MM.1S (cell line): ENCODE results near the gene CD82.

Experiments used
- DNase-seq: peaks from one replicate; pipeline ENCODE4 v3.0.0-alpha.2; 2015
- H2AFZ ChIP-seq: fragments of 300-600 bp; sonication (generic); 2 replicates; pipeline ENCODE4 v1.6.0; 2016; ENCODE audit warnings: antibody characterized with exemption, low read length
- H3F3A ChIP-seq: fragments of 300-600 bp; sonication (generic); 2 replicates; pipeline ENCODE4 v1.6.1; 2016; ENCODE audit warnings: mild to moderate bottlenecking, antibody characterized with exemption, low read length, moderate library complexity, mixed read lengths; ENCODE audit not compliant: insufficient read depth
- H3K27ac ChIP-seq: fragments of 300-600 bp; sonication (generic); 2 replicates; pipeline ENCODE4 v1.5.1; 2016; ENCODE audit warnings: mild to moderate bottlenecking, low read length
- H3K27me3 ChIP-seq: fragments of 300-600 bp; sonication (generic); replicated peaks from 2 replicates; pipeline ENCODE4 v1.6.0; 2016; ENCODE audit warnings: low read length; ENCODE audit not compliant: insufficient read depth
- H3K36me3 ChIP-seq: fragments of 300-600 bp; sonication (generic); replicated peaks from 2 replicates; pipeline ENCODE4 v1.6.1; 2016; ENCODE audit warnings: mild to moderate bottlenecking, low read length, mixed read lengths; ENCODE audit not compliant: insufficient read depth
- H3K4me1 ChIP-seq: fragments of 300-600 bp; sonication (generic); 2 replicates; pipeline ENCODE4 v1.6.1; 2016; ENCODE audit warnings: low read length, mixed read lengths
- H3K4me2 ChIP-seq: fragments of 300-600 bp; sonication (generic); 2 replicates; pipeline ENCODE4 v1.6.0; 2016; ENCODE audit warnings: low read depth, low read length
- H3K4me3 ChIP-seq: fragments of 300-600 bp; sonication (generic); 2 replicates; pipeline ENCODE4 v1.5.1; 2016; ENCODE audit warnings: low read length, mixed read lengths
- H3K79me2 ChIP-seq: fragments of 300-600 bp; sonication (generic); 2 replicates; pipeline ENCODE4 v1.6.1; 2016; ENCODE audit warnings: mixed run types, low read length, mixed read lengths
- H3K9ac ChIP-seq: fragments of 300-600 bp; sonication (generic); 2 replicates; pipeline ENCODE4 v1.6.1; 2016; ENCODE audit warnings: low read length, mixed read lengths
- H3K9me2 ChIP-seq: fragments of 300-600 bp; sonication (generic); replicated peaks from 2 replicates; pipeline ENCODE4 v1.6.1; 2016; ENCODE audit warnings: mild to moderate bottlenecking, low read length, mixed read lengths; ENCODE audit not compliant: insufficient read depth
- H3K9me3 ChIP-seq: fragments of 300-600 bp; sonication (generic); replicated peaks from 2 replicates; pipeline ENCODE4 v1.6.1; 2016; ENCODE audit warnings: mild to moderate bottlenecking, low read length, mixed read lengths; ENCODE audit not compliant: insufficient read depth
- H4K20me1 ChIP-seq: fragments of 300-600 bp; sonication (generic); 2 replicates; pipeline ENCODE4 v1.6.1; 2016; ENCODE audit warnings: mild to moderate bottlenecking, low read length, moderate library complexity, mixed read lengths; ENCODE audit not compliant: insufficient read depth
- EZH2 ChIP-seq: fragments of 300-600 bp; sonication (generic); optimal IDR thresholded peaks from 2 replicates; pipeline ENCODE3; 2017; ENCODE audit warnings: low read depth, mild to moderate bottlenecking, antibody characterized with exemption, low read length, mixed read lengths
- EZH2phosphoT487 ChIP-seq: fragments of 300-600 bp; sonication (generic); IDR thresholded peaks from 2 replicates; pipeline ENCODE4 v1.6.1; 2018; ENCODE audit warnings: antibody characterized with exemption, low read length
- TF ChIP-seq, protein P1 (sequence below): fragments of 300-600 bp; sonication (generic); IDR thresholded peaks from 2 replicates; pipeline ENCODE4 v1.5.1; 2016; ENCODE audit warnings: antibody characterized with exemption, low read length, mixed read lengths

CD82 gene

DNA sequence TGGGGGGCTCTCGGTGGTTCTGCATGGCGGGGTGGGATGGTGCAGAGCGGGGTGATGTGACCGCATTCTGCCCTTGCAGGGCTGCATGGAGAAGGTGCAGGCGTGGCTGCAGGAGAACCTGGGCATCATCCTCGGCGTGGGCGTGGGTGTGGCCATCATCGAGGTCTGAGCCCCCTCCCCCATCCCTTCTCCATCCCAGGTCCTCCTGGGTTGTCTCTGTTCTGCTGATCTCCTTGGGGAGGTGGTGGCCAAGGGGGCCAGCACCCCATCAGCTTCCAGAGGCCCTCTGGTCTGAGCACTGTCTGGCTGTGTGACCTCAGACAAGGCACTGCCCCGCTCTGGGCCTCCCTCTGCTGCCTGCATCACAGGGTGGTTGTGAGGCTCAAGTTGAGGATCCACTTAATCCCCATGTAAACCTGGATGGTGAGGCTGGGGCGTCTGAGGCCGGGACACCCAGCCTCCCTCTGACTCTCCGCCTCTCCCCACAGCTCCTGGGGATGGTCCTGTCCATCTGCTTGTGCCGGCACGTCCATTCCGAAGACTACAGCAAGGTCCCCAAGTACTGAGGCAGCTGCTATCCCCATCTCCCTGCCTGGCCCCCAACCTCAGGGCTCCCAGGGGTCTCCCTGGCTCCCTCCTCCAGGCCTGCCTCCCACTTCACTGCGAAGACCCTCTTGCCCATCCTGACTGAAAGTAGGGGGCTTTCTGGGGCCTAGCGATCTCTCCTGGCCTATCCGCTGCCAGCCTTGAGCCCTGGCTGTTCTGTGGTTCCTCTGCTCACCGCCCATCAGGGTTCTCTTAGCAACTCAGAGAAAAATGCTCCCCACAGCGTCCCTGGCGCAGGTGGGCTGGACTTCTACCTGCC is 53.3 kb downstream of the CD82 start:
- Histone ChIP-seq H3K79me2 (no peaks in the 10 kb centered on the region), H3K9me2 (no peaks in the 10 kb centered on the region), H3F3A (no peaks in the 10 kb centered on the region), H3K9ac (no peak overlapping the region), H3K4me2 (no peak overlapping the region), H3K27ac (no peak overlapping the region), H4K20me1 (no peaks in the 10 kb centered on the region), H3K4me1 (no peaks in the 10 kb centered on the region), H2AFZ (no peak overlapping the region), H3K4me3 (no peak overlapping the region), H3K9me3 (no peaks in the 10 kb centered on the region), H3K36me3 (no peaks in the 10 kb centered on the region; the same call in 1 of the 2 replicates), H3K27me3 (no peaks in the 10 kb centered on the region)
- no peak for TF ChIP-seq EZH2
- TF ChIP-seq, protein P1, sequence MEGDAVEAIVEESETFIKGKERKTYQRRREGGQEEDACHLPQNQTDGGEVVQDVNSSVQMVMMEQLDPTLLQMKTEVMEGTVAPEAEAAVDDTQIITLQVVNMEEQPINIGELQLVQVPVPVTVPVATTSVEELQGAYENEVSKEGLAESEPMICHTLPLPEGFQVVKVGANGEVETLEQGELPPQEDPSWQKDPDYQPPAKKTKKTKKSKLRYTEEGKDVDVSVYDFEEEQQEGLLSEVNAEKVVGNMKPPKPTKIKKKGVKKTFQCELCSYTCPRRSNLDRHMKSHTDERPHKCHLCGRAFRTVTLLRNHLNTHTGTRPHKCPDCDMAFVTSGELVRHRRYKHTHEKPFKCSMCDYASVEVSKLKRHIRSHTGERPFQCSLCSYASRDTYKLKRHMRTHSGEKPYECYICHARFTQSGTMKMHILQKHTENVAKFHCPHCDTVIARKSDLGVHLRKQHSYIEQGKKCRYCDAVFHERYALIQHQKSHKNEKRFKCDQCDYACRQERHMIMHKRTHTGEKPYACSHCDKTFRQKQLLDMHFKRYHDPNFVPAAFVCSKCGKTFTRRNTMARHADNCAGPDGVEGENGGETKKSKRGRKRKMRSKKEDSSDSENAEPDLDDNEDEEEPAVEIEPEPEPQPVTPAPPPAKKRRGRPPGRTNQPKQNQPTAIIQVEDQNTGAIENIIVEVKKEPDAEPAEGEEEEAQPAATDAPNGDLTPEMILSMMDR = no peak
- no peak for TF ChIP-seq EZH2phosphoT487
- no peak for DNase-seq

DNA sequence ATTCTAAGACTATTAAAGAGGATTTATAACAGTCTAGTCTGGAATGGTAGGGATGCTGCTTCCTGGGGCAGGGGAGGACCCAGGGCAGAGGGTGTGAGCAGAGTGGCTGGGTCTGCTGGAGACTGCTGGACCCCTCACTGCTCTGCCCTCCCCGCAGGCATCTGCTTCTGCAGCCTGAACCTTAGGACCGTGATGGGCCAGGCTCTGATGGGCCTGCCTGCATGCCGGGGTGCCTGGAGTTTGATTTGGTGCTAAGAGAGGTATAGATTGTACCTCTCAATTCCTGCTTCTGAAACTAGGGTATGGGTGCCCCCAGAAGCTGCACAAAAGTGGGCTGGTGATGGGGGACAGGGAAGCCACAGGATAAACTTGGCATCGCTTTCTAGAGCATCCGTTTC is 54.9 kb downstream of the CD82 start:
- H3K4me3 ChIP-seq = no peak overlapping the region

DNA sequence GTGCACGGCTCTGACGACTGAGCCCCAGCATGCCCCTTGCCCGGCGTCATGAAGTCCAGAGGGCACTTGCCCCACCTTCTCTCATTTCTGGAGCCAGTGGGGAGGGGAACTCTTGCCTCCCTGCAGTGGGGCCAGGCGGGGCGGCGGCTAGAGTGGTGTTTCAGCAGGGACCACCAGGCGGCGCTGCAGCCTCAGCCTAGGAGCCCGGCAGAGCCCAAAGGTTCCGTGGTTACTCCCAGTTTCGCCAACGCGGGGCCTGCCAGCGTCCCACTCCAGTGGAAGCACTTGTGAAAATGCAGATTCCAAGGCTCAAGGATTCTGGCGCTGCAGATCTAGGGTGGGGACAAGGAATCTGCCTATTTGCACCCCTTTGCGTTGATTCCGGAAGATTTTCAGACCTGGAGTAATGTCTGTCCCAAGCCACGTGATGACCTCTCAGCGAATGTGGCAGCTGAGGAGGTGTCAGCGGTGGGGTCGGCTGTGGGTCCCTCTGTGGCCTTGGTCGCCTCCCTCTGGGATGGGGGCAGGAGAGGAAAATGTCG is 55.7 kb downstream of the CD82 start:
- no peak overlapping the region for H2AFZ ChIP-seq
- H3K79me2 ChIP-seq = no peaks in the 10 kb centered on the region
- no peaks in the 10 kb centered on the region for H3F3A ChIP-seq
- no peaks in the 10 kb centered on the region for H3K36me3 ChIP-seq
- no peaks in the 10 kb centered on the region for H3K4me1 ChIP-seq
- no peak overlapping the region for H3K9ac ChIP-seq
- H3K9me2 ChIP-seq = no peaks in the 10 kb centered on the region
- H3K9me3 ChIP-seq = no peaks in the 10 kb centered on the region
- H3K27me3 ChIP-seq = no peaks in the 10 kb centered on the region
- TF ChIP-seq, protein P1 = peak; percentile 90
- TF ChIP-seq EZH2 = no peak
- DNase-seq = peak; percentile 48
- H3K27ac ChIP-seq = no peak overlapping the region
- no peak overlapping the region for H3K4me2 ChIP-seq
- no peak overlapping the region for H3K4me3 ChIP-seq
- no peaks in the 10 kb centered on the region for H4K20me1 ChIP-seq

More for the DNA sequence above, 54.9 kb downstream of the CD82 start:
- Histone ChIP-seq H3K9me3 (no peaks in the 10 kb centered on the region), H3F3A (no peaks in the 10 kb centered on the region), H3K9ac (no peak overlapping the region), H3K4me1 (no peaks in the 10 kb centered on the region), H3K36me3 (no peaks in the 10 kb centered on the region; the same call in 1 of the 2 replicates), H3K27me3 (no peaks in the 10 kb centered on the region), H3K4me2 (no peak overlapping the region), H3K79me2 (no peaks in the 10 kb centered on the region), H3K9me2 (no peaks in the 10 kb centered on the region), H3K27ac (no peak overlapping the region), H2AFZ (no peak overlapping the region), H4K20me1 (no peaks in the 10 kb centered on the region)
- DNase-seq = no peak
- TF ChIP-seq EZH2 (no peak), EZH2phosphoT487 (no peak)
- TF ChIP-seq, protein P1 = no peak
